Measurements from ENCODE around the gene CEMIP.

DNA sequence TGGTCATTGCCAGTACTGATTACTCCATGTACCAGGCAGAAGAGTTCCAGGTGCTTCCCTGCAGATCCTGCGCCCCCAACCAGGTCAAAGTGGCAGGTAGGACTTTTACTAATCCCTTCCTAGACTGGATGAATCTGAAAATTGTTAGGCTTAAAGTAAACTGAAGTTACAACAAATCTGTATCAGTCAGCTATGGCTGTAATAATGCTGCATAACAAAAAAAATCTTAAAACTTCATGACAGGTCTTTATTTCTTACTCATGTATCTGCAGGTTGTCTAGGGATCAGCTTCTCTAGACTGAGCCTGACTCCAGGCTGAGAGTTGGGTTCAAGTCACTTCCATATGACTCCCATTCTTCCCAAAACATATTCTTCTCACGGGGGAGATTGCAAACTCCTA is 116.8 kb downstream of the CEMIP start:
- TF ChIP-seq, protein P1, sequence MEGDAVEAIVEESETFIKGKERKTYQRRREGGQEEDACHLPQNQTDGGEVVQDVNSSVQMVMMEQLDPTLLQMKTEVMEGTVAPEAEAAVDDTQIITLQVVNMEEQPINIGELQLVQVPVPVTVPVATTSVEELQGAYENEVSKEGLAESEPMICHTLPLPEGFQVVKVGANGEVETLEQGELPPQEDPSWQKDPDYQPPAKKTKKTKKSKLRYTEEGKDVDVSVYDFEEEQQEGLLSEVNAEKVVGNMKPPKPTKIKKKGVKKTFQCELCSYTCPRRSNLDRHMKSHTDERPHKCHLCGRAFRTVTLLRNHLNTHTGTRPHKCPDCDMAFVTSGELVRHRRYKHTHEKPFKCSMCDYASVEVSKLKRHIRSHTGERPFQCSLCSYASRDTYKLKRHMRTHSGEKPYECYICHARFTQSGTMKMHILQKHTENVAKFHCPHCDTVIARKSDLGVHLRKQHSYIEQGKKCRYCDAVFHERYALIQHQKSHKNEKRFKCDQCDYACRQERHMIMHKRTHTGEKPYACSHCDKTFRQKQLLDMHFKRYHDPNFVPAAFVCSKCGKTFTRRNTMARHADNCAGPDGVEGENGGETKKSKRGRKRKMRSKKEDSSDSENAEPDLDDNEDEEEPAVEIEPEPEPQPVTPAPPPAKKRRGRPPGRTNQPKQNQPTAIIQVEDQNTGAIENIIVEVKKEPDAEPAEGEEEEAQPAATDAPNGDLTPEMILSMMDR (IDR thresholded peaks at IDR 0.05; ENCODE audit: insufficient read depth, low read depth, low read length) = no peak
- no peak for TF ChIP-seq EZH2 (IDR thresholded peaks at IDR 0.05; ENCODE audit: insufficient read depth, low read length)
